Small intestine (tissue), 7 donors: ENCODE results near the gene SYNDIG1L. TPM values are rescaled to one million over a fixed set of nuclear protein-coding genes. Genes with fewer than 3 reads are reported as not detected.

Experiments used
- DNase-seq, 2 donors: peaks; one replicate each; pipeline versions ENCODE4 v3.0.0 to v3.0.0-alpha.2; 2013
- FAIRE-seq: peaks from 2 replicates; lab custom pipeline; 2012; peaks lifted over from hg19 to GRCh38; lab: Jason Lieb, UNC
- H3K27ac ChIP-seq, 3 donors: one replicate each; pipeline ENCODE4 v1.5.1; 2013; ENCODE audit warnings: low read length in 2 of 3, mild to moderate bottlenecking in 2 of 3, control low read depth in 1 of 3, inconsistent platforms in 1 of 3, low read depth in 1 of 3, moderate library complexity in 1 of 3
- H3K27me3 ChIP-seq, 3 donors: one replicate each; pipeline ENCODE4 v1.6.1; 2013; ENCODE audit warnings: low read length in 3 of 3, inconsistent platforms in 1 of 3; ENCODE audit not compliant: control insufficient read depth in 3 of 3, insufficient read depth in 3 of 3
- H3K36me3 ChIP-seq, 3 donors: one replicate each; pipeline ENCODE4 v1.6.1; 2013; ENCODE audit warnings: low read length in 3 of 3, inconsistent platforms in 1 of 3, low read depth in 1 of 3, mild to moderate bottlenecking in 1 of 3, moderate library complexity in 1 of 3; ENCODE audit not compliant: control insufficient read depth in 3 of 3, insufficient read depth in 2 of 3
- H3K4me1 ChIP-seq, 3 donors: one replicate each; pipeline ENCODE4 v1.6.1; 2013; ENCODE audit warnings: low read length in 2 of 3, inconsistent platforms in 1 of 3, low read depth in 1 of 3, mild to moderate bottlenecking in 1 of 3, moderate library complexity in 1 of 3; ENCODE audit not compliant: control insufficient read depth in 3 of 3, insufficient read depth in 2 of 3
- H3K4me3 ChIP-seq, 3 donors: one replicate each; pipeline ENCODE4 v1.5.1; 2013; ENCODE audit warnings: low read length in 3 of 3, control low read depth in 1 of 3, inconsistent platforms in 1 of 3, low read depth in 1 of 3, mild to moderate bottlenecking in 1 of 3, moderate library complexity in 1 of 3
- H3K9me3 ChIP-seq, 2 donors: one replicate each; pipeline ENCODE4 v1.6.1; 2013; ENCODE audit warnings: low read depth in 1 of 2, low read length in 1 of 2; ENCODE audit not compliant: control insufficient read depth in 2 of 2, insufficient read depth in 1 of 2
- WGBS, 3 donors: extraction: QIAGEN DNeasy Blood & Tissue Kit; methylation state at CpG; one replicate each; pipeline ENCODE4 v1.1.7; 2013; 5-methylcytosine and 5-hydroxymethylcytosine counted together
- polyA plus RNA-seq, 4 donors: library from polyadenylated mRNA; stranded (reverse) in 3 of 4; unstranded in 1 of 4; fragments of 200-250 nt in 3 of 4; fragments of 120-200 nt in 1 of 4; gene quantifications; one replicate each; pipeline versions ENCODE4 v1.2.1 to v1.2.3, GENCODE V29; 2013
- donor health status: healthy with polysubstance abuse.
- donor health status: control.
- donor health status: control.
- donor health status: Bipolar disorder and iron deficiency.
- donor health status: healthy.

Gene SYNDIG1L
- polyA plus RNA-seq, 4 donors, result 0.06 to 3.0 TPM; not detected in 2

DNA sequence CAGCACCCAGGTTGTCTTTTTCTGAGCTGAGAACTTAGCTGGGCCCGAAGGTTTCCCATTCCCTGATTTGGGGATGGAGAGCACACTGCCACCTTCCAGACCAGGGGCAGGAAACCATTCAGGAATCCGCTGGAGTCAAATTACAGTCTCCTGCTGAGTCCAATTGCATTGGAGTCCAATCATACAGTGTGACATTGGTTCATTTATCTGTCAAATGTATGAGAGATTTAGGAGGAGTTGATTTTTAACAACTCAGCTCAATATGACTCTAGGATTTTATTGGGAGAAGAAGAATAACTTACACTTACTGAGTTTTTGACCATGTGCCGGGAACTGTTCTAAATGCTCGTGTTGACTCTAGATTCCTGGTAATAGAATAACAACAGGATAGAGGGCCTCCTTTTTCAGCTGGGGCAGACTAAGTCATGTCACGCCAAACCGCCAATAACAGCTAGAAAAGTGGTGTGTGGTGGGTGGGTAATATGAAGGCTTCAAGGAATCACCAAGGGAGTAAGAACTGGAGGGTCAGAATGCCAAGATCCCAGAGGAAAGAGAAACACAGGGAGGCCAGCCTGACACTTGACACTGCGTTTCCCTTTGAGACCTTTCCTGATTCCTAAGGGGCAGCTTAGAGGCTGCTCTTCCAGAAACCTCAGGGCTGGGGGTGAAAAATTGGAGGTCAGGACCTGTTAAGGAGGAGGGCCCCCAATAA is 11.5 kb downstream of the SYNDIG1L start:
- FAIRE-seq, result no peak
- Histone ChIP-seq H3K4me3 (no peak overlapping the region), H3K9me3 (no peaks in the 10 kb centered on the region), H3K36me3 (no peaks in the 10 kb centered on the region), H3K27me3 (peaks cover 3 to 42% (median 7%) of the 10 kb centered on the region in 3 donors), H3K4me1 (no peaks in the 10 kb centered on the region), H3K27ac (no peak overlapping the region)
- 72 to 85% (median 81%) methylated on average over 7 of the region's 7 CpGs for WGBS, 3 donors
- no peak for DNase-seq

DNA sequence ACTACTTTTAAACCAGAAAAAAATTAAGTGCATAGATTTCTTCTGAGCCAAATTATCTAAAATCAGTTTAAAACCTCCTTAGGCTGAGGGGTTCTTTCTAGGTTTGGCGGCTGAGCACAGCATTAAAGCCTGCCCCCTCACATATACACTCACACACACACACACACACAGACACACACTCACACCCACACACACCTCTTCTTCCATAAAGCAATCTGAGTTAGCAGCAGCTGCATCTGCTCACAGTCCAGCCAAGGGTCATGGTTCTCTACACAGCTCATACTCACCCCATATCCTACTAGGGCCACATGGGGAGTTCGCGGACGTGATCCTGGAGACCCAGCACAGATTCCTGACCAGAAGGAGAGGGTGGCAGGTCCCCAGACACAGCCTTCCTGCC is 12.4 kb downstream of the SYNDIG1L start:
- Histone ChIP-seq H3K27me3 (peaks cover under 1 to 36% (median 3%) of the 10 kb centered on the region in 3 donors), H3K36me3 (no peaks in the 10 kb centered on the region), H3K9me3 (no peaks in the 10 kb centered on the region), H3K4me3 (no peak overlapping the region), H3K4me1 (no peaks in the 10 kb centered on the region), H3K27ac (no peak overlapping the region)
- DNase-seq (no peak), FAIRE-seq (no peak)
- 82 to 91% (median 88%) methylated on average over 4 of the region's 4 CpGs for WGBS, 3 donors

DNA sequence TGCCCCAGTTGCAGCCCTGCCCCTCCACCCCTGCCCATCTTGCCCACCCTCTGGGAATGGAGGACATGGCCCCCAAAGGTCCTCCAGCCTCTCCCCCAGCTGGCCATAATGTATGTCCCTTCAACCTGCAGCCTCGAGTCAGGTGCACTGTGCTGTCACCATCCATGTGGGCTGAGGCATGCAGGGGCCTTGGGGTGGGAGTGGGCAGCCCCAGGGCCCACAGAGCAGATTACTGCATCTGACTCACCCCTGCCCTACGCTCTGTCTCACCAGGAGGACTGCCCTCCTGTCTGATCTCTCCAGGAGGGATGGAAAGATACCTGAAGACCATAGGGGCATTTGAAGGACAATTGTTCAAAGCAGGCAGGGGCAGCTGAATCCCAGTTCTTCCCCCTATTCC is 13.3 kb downstream of the SYNDIG1L start:
- 61 to 67% (median 62%) methylated on average over 2 of the region's 2 CpGs for WGBS, 3 donors
- H3K27ac ChIP-seq, result no peak overlapping the region
- peaks cover 0 to 27% (median 3%) of the 10 kb centered on the region in 3 donors for H3K27me3 ChIP-seq
- no peak for FAIRE-seq
- H3K4me1 ChIP-seq, result no peaks in the 10 kb centered on the region
- no peaks in the 10 kb centered on the region for H3K36me3 ChIP-seq
- no peak overlapping the region for H3K4me3 ChIP-seq
- DNase-seq, result no peak
- H3K9me3 ChIP-seq, result no peaks in the 10 kb centered on the region

DNA sequence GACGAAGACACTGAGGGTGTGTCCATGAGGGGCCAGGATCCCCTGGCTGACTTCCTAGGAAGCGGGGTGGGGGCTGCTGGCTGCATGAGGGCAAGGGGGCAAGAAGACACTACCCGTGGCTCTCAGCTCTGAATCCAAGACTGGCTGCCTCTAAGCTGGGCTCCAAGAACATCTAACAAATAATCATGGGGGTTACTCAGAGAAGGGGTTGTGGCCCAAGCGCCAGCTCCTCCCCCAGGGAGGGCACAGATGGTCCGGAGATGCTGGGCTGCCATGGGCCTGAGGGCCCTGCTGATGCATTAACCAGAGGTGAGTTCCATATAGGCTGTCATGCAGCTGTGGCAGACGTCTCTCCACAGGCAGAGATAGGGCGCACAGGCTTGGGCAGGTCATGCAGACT is 14.3 kb downstream of the SYNDIG1L start:
- 71 to 79% (median 73%) methylated on average over 7 of the region's 7 CpGs for WGBS, 3 donors
- FAIRE-seq, result no peak
- Histone ChIP-seq H3K27ac (no peak overlapping the region), H3K9me3 (no peaks in the 10 kb centered on the region), H3K4me1 (no peaks in the 10 kb centered on the region), H3K36me3 (no peaks in the 10 kb centered on the region), H3K4me3 (no peak overlapping the region), H3K27me3 (peaks cover 0 to 19% (median 0%) of the 10 kb centered on the region in 3 donors)
- no peak for DNase-seq

DNA sequence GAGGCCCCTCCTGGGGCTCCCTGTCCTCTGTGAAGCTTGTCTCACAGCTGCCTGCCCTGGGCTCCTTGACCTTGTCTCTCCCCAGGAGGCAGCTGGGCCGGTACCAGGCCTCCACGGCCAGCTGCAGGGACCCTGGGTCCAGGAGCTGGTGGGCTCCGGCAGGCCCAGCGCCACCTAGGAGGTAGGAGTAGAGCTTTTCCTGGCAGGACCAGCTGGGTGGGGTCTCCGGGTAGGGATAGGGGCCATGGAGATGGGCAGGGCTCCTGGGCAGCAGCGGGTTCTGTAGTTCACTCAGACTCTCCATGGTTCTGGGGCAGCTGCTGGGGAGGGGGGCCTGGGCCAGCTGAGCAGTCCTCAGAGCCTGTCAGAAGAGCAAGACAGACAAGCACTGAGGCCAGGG is 16.6 kb downstream of the SYNDIG1L start:
- no peak for DNase-seq
- Histone ChIP-seq H3K4me3 (no peak overlapping the region), H3K4me1 (no peaks in the 10 kb centered on the region), H3K27me3 (peaks cover 0 to 15% (median 0%) of the 10 kb centered on the region in 3 donors), H3K27ac (no peak overlapping the region), H3K9me3 (no peaks in the 10 kb centered on the region), H3K36me3 (no peaks in the 10 kb centered on the region)
- no peak for FAIRE-seq
- 71 to 84% (median 81%) methylated on average over 4 to 6 of the region's 6 CpGs for WGBS, 3 donors

DNA sequence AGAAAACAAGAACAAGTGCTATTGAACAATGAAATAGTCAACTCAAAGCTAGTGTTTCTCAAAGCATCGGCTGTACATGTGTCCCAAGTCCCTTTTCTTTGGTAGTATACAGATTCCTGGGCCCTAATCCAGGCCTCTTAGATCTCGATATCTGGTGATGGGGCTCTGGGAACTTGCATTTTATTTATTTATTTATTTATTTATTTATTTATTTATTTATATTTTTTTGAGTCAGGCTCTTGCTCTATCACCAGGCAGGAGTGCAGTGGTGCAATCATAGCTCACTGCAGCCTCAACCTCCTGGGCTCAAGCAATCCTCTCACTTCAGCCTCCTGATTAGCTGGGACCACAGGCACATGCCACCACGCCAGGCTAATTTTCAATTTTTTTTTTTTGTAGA is 17.1 kb downstream of the SYNDIG1L start:
- no peaks in the 10 kb centered on the region for H3K4me1 ChIP-seq
- H3K36me3 ChIP-seq, result no peaks in the 10 kb centered on the region
- peaks cover 0 to 14% (median 3%) of the 10 kb centered on the region in 3 donors for H3K27me3 ChIP-seq
- DNase-seq (no peak), FAIRE-seq (no peak)
- WGBS, 3 donors, result 83 to 86% (median 85%) methylated on average over 3 of the region's 3 CpGs
- no peak overlapping the region for H3K27ac ChIP-seq
- no peak overlapping the region for H3K4me3 ChIP-seq
- no peaks in the 10 kb centered on the region for H3K9me3 ChIP-seq

DNA sequence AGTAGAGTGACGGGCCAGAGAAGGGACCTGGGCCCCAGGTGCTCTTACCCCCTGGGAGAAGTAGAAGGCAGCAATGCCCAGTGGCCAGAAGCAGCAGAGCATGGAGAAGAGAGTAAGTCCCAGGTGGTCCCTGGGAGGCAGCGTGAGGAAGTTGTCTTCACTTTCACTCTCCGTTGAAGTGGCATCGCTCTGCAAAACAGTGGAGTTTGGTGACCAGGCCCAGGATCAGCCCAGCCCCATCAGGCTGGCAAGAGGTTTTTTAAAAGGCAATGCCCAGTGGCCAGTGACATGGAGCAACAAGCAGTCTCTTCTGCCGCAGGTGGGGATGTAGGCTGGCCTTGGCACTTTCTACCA is 18.2 kb downstream of the SYNDIG1L start:
- H3K4me1 ChIP-seq, result no peaks in the 10 kb centered on the region
- FAIRE-seq (no peak), DNase-seq (no peak)
- peaks cover 0 to 12% (median 3%) of the 10 kb centered on the region in 3 donors for H3K27me3 ChIP-seq
- no peak overlapping the region for H3K4me3 ChIP-seq
- H3K9me3 ChIP-seq, result no peaks in the 10 kb centered on the region
- WGBS, 3 donors, result 87 to 93% (median 92%) methylated on average over 5 of the region's 5 CpGs
- no peak overlapping the region for H3K27ac ChIP-seq
- H3K36me3 ChIP-seq, result no peaks in the 10 kb centered on the region

DNA sequence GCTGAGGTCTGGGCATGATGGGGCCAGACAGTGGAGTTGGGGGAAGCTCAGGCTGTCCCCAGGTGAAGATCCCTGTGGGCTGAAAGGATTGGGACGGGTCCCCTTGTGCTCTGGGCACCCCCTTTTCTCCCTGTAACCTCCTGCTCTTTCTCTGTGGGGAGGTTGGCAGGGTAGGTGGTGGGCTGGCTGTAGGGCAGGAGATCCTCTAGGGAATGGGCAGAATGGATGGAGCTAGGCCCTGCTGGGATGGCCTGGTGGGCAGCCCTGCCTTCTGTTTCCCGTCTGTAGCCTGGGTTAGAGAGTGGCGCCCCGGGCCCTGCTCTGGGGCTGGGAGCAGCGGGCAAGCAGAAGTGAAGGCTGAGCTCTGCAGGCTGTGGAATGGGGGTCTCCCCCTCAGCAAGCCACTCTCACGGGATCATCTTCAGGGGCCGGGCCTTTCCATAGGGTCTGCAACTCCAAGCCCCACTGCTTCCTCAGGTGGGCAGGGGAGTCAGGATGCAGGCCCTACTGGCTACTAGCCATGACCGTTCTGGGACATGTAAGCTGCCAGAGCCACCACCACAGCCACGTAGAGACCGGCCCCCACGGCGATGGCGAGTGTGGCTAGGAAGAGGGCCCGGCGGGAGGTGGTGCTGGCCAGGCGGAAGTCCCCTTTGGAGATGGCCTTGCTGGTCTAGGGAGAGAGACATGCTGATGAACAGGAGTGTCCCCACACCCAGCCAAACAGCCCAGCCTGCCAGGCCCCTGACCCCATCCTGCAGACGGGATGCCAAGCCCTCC is 18.8 kb downstream of the SYNDIG1L start:
- no peak for FAIRE-seq
- Histone ChIP-seq H3K27me3 (peaks cover 0 to 9% (median 3%) of the 10 kb centered on the region in 3 donors), H3K36me3 (no peaks in the 10 kb centered on the region)

More for the DNA sequence above, 18.8 kb downstream of the SYNDIG1L start:
- H3K4me3 ChIP-seq, result no peak overlapping the region
- peaks cover 0 to 3% (median 1%) of the 10 kb centered on the region in 3 donors for H3K4me1 ChIP-seq
- H3K9me3 ChIP-seq, result no peaks in the 10 kb centered on the region
- no peak for DNase-seq
- H3K27ac ChIP-seq, result no peak overlapping the region
- WGBS, 3 donors, result 88 to 92% (median 89%) methylated on average over 16 to 17 of the region's 17 CpGs
